Esophagus muscularis mucosa (tissue), 4 donors: ENCODE data around the gene ST3GAL3. TPM values are rescaled to one million over a fixed set of nuclear protein-coding genes. Genes with fewer than 3 reads are reported as not detected.

ENCODE experiments used
- DNase-seq: peaks from one replicate; pipeline ENCODE4 v3.0.0-alpha.2; 2017; ENCODE audit errors: extremely low spot score
- H3K27ac ChIP-seq, 4 donors: fragments of 200-600 bp; sonication (generic); replicated peaks in 1 of 4; 1 replicate in 3 of 4; 2 replicates in 1 of 4; pipeline ENCODE4 v1.5.1; 2016 to 2019; ENCODE audit warnings: mild to moderate bottlenecking in 1 of 4
- H3K27me3 ChIP-seq, 4 donors: fragments of 200-600 bp; sonication (generic); one replicate each; pipeline versions ENCODE4 v1.5.1 to v1.6.0; 2016 to 2019
- H3K36me3 ChIP-seq, 4 donors: fragments of 200-600 bp; sonication (generic); one replicate each; pipeline ENCODE4 v1.5.1; 2016 to 2019
- H3K4me1 ChIP-seq, 4 donors: fragments of 200-600 bp; sonication (generic); one replicate each; pipeline ENCODE4 v1.5.1; 2016 to 2019
- H3K4me3 ChIP-seq, 4 donors: fragments of 200-600 bp; sonication (generic); 1 replicate in 2 of 4; 2 replicates in 2 of 4; pipeline ENCODE4 v1.5.1; 2016 to 2019; ENCODE audit warnings: mild to moderate bottlenecking in 4 of 4, moderate library complexity in 1 of 4
- H3K9me3 ChIP-seq, 4 donors: fragments of 200-600 bp; sonication (generic); 1 replicate in 3 of 4; 2 replicates in 1 of 4; pipeline ENCODE4 v1.5.1; 2016 to 2019
- EP300 ChIP-seq: sonication (generic); formaldehyde crosslinking; IDR thresholded peaks from one replicate; pipeline ENCODE4 v1.6.1; 2017; ENCODE audit warnings: antibody characterized with exemption
- POLR2A ChIP-seq: fragments of 450-650 bp; IDR thresholded peaks from one replicate; pipeline ENCODE4 v1.6.1; 2017; ENCODE audit warnings: antibody characterized with exemption, moderate library complexity, mild to moderate bottlenecking, low read depth
- POLR2AphosphoS5 ChIP-seq, 2 donors: sonication (generic); formaldehyde crosslinking; IDR thresholded peaks; one replicate each; pipeline ENCODE4 v1.6.1; 2017; ENCODE audit warnings: antibody characterized with exemption in 2 of 2
- WGBS: methylation state at CpG from one replicate; pipeline ENCODE4 v1.1.5; 2018; 5-methylcytosine and 5-hydroxymethylcytosine counted together
- intact Hi-C: fragments of 100-400 bp; cut with DNase I; formaldehyde crosslinking; loops from one replicate; pipeline ENCODE4 v1.15.1; 2023
- total RNA-seq, 4 donors: library from RNA; depleted of rRNA; stranded (reverse); fragments of >200 nt; gene quantifications; one replicate each; pipeline versions ENCODE4 v1.1.0 to v1.2.1, GENCODE V29; 2016
- TF ChIP-seq, protein P1 (sequence below), 3 experiments: fragments of 200-600 bp in 2 of 3; fragments of 450-650 bp in 1 of 3; sonication (generic) in 2 of 3; IDR thresholded peaks; one replicate each; pipeline ENCODE4 v1.5.1; 2017 to 2019; ENCODE audit warnings: antibody characterized with exemption in 3 of 3, mild to moderate bottlenecking in 2 of 3, moderate library complexity in 1 of 3

The ST3GAL3 gene
- total RNA-seq, 4 donors from 2014 or later, result 23.3 to 37.1 (median 30.1) TPM

GRCh38 chr1:43691871-43692815 lies 15.2 kb upstream of the ST3GAL3 start:
- 72% methylated on average over 9 of the region's 10 CpGs for WGBS
- no peak for DNase-seq
- H3K9me3 ChIP-seq, result no peaks in the 10 kb centered on the region
- H3K27ac ChIP-seq, result peak overlapping the region in 3 of 4 donors; percentile 38 to 69 (median 55)
- peaks cover 5 to 49% (median 23%) of the 10 kb centered on the region in 4 donors for H3K4me1 ChIP-seq
- H3K36me3 ChIP-seq, result peaks cover 95 to 100% (median 98%) of the 10 kb centered on the region in 4 donors
- intact Hi-C loops, result no loop called here
- TF ChIP-seq POLR2A (no peak), EP300 (no peak), POLR2AphosphoS5 (IDR thresholded peaks at IDR 0.05) (peak; percentile 61 to 65)
- TF ChIP-seq, protein P1, sequence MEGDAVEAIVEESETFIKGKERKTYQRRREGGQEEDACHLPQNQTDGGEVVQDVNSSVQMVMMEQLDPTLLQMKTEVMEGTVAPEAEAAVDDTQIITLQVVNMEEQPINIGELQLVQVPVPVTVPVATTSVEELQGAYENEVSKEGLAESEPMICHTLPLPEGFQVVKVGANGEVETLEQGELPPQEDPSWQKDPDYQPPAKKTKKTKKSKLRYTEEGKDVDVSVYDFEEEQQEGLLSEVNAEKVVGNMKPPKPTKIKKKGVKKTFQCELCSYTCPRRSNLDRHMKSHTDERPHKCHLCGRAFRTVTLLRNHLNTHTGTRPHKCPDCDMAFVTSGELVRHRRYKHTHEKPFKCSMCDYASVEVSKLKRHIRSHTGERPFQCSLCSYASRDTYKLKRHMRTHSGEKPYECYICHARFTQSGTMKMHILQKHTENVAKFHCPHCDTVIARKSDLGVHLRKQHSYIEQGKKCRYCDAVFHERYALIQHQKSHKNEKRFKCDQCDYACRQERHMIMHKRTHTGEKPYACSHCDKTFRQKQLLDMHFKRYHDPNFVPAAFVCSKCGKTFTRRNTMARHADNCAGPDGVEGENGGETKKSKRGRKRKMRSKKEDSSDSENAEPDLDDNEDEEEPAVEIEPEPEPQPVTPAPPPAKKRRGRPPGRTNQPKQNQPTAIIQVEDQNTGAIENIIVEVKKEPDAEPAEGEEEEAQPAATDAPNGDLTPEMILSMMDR (IDR thresholded peaks at IDR 0.05), result no peak
- no peaks in the 10 kb centered on the region for H3K27me3 ChIP-seq
- H3K4me3 ChIP-seq, result no peak overlapping the region

- H3K9me3 ChIP-seq, result no peaks in the 10 kb centered on the region
- intact Hi-C loops, result no loop called here
- H3K4me3 ChIP-seq, result no peak overlapping the region
- H3K27ac ChIP-seq, result peak overlapping the region in 2 of 4 donors; percentile 41 to 69
- H3K4me1 ChIP-seq, result peaks cover 5 to 37% (median 14%) of the 10 kb centered on the region in 4 donors
- WGBS, result 96% methylated on average over 6 of the region's 6 CpGs
- no peaks in the 10 kb centered on the region for H3K27me3 ChIP-seq
- peaks cover 94 to 100% (median 100%) of the 10 kb centered on the region in 4 donors for H3K36me3 ChIP-seq
- no peak for TF ChIP-seq POLR2A
- TF ChIP-seq EP300, result no peak
- no peak for TF ChIP-seq POLR2AphosphoS5 (IDR thresholded peaks at IDR 0.05)
- TF ChIP-seq, protein P1 (IDR thresholded peaks at IDR 0.05), result no peak
- no peak for DNase-seq
Measured at GRCh38 chr1:43693371-43693770, 14.0 kb upstream of the ST3GAL3 start.

GRCh38 chr1:43699281-43699680 lies 8.1 kb upstream of the ST3GAL3 start:
- Histone ChIP-seq H3K4me1 (peaks cover 0 to under 1% (median 0%) of the 10 kb centered on the region in 4 donors), H3K4me3 (no peak overlapping the region), H3K36me3 (peaks cover 82 to 100% (median 99%) of the 10 kb centered on the region in 4 donors), H3K27ac (no peak overlapping the region), H3K27me3 (no peaks in the 10 kb centered on the region), H3K9me3 (no peaks in the 10 kb centered on the region)
- intact Hi-C loops, result no loop called here
- WGBS, result 94% methylated on average over 5 of the region's 5 CpGs
- DNase-seq, result no peak
- TF ChIP-seq EP300, result no peak
- TF ChIP-seq, protein P1 (IDR thresholded peaks at IDR 0.05), result no peak
- TF ChIP-seq POLR2AphosphoS5 (IDR thresholded peaks at IDR 0.05), result no peak
- TF ChIP-seq POLR2A, result no peak

GRCh38 chr1:43703836-43704235 lies 3.5 kb upstream of the ST3GAL3 start:
- Histone ChIP-seq H3K36me3 (peaks cover 43 to 64% (median 61%) of the 10 kb centered on the region in 4 donors), H3K4me3 (no peak overlapping the region), H3K4me1 (peaks cover 17 to 30% (median 23%) of the 10 kb centered on the region in 4 donors), H3K27me3 (no peaks in the 10 kb centered on the region), H3K27ac (no peak overlapping the region), H3K9me3 (no peaks in the 10 kb centered on the region)
- intact Hi-C loops, result no loop called here
- no peak for DNase-seq
- TF ChIP-seq POLR2A (no peak), EP300 (no peak), POLR2AphosphoS5 (IDR thresholded peaks at IDR 0.05) (no peak)
- TF ChIP-seq, protein P1 (IDR thresholded peaks at IDR 0.05), result no peak
